Activated T-cell treated with anti-CD3 and anti-CD28 coated beads, Interleukin-2, amount 50 U/mL, for 4 hours (primary cell): ENCODE data around the gene CNPPD1. TPM values are rescaled to one million over a fixed set of nuclear protein-coding genes. Genes with fewer than 3 reads are reported as not detected.
A peak's percentile ranks its signal among the peaks of the same experiment; 100 is the strongest.
"Not testable (repeated sequence)": the region's sequence is repeated elsewhere in the genome, so short reads cannot be mapped to it uniquely, and the experiment has no call there.

Experiments used
- ATAC-seq, 2 donors: fragments of 200-7000 bp; cut with Tn5 transposase; one replicate each; pipeline ENCODE4 v1.10.0; 2021
- DNase-seq: peaks from one replicate; pipeline ENCODE4 v3.0.0-alpha.2; 2020
- H3K27me3 Mint-ChIP-seq: one replicate; pipeline ENCODE4 v1.8.0; 2021; ENCODE audit warnings: low read depth, mixed read lengths
- H3K36me3 Mint-ChIP-seq: one replicate; pipeline ENCODE4 v1.8.0; 2022; ENCODE audit warnings: mixed read lengths; ENCODE audit not compliant: insufficient read depth
- H3K4me1 Mint-ChIP-seq: one replicate; pipeline ENCODE4 v1.8.0; 2021; ENCODE audit warnings: low read depth, mixed read lengths
- H3K4me3 Mint-ChIP-seq: one replicate; pipeline ENCODE4 v1.8.0; 2021; ENCODE audit warnings: mild to moderate bottlenecking, moderate library complexity, mixed read lengths
- H3K9me3 Mint-ChIP-seq: one replicate; pipeline ENCODE4 v1.8.0; 2021; ENCODE audit warnings: mixed read lengths
- total RNA-seq, 3 donors: library from RNA; stranded (reverse); gene quantifications; one replicate each; pipeline ENCODE4 v1.2.1, GENCODE V29; 2021

CNPPD1 gene
- total RNA-seq, 3 donors from 2014 or later = 66.8 to 78.9 (median 72.7) TPM

DNA sequence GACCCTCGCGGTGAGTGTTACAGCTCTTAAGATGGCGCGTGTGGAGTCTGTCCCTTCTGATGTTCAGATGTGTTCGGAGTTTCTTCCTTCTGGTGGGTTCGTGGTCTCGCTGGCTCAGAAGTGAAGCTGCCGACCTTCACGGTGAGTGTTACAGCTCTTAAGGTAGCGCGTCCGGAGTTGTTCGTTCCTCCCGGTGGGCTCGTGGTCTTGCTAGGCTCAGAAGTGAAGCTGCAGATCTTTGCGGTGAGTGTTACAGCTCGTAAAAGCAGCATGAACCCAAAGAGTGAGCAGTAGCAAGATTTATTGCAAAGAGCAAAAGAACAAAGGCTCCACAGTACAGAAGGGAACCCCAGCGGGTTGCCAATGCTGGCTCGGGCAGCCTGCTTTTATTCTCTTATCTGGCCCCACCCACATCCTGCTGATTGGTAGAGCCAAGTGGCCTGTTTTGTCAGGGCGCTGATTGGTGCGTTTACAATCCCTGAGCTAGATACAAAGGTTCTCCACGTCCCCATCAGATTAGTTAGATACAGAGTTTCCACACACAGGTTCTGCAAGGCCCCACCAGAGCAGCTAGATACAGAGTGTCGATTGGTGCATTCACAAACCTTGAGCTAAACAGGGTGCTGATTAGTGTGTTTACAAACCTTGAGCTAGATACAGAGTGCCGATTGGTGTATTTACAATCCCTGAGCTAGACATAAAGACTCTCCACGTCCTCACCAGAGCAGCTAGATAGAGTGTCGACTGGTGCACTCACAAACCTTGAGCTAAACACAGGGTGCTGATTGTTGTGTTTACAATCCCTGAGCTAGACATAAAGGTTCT, 24.0 kb upstream of the CNPPD1 start:
- peak overlapping the region; percentile 73 for H3K4me3 Mint-ChIP-seq
- not testable (repeated sequence) for H3K36me3 Mint-ChIP-seq, H3K27me3 Mint-ChIP-seq, DNase-seq, H3K9me3 Mint-ChIP-seq
- H3K4me1 Mint-ChIP-seq = peaks cover 12% of the 10 kb centered on the region
- ATAC-seq = peak in 1 of 2 donors; percentile 18

DNA sequence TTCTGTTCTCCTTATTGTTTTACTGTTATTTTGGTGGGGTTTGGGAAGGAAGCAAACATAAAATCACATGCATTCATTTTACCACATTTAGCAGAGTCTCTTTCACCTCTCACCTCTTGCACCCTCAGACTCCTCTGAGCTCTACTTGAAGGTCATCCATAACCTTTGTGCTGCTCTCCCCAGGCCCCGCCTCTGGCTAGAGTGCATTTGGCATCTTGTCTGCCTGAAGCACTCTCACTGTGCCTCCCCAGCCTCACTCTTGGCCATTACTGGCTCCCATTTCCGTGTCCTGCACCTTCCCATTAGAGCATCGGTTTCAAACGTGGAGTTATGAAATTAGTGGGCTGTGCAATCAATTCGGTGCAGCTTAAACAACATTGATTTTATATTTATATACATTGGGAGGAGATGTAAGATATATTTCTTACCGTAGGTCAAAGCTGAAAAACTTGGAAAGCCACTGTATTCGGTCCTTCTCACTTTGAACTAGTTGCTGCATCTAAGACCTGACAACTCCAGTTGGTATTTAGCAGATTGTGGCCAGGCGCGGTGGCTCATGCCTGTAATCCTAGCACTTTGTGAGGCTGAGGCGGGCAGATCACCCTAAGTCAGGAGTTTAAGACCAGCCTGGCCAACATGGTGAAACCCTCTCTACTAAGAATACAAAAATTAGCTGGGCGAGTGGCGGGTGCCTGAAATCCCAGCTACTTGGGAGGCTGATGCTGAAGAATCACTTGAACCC, 22.9 kb upstream of the CNPPD1 start:
- no peaks in the 10 kb centered on the region for H3K27me3 Mint-ChIP-seq
- no peaks in the 10 kb centered on the region for H3K36me3 Mint-ChIP-seq
- H3K9me3 Mint-ChIP-seq = no peaks in the 10 kb centered on the region
- no peak for DNase-seq
- peaks cover 12% of the 10 kb centered on the region for H3K4me1 Mint-ChIP-seq
- ATAC-seq = no peak
- no peak overlapping the region for H3K4me3 Mint-ChIP-seq

DNA sequence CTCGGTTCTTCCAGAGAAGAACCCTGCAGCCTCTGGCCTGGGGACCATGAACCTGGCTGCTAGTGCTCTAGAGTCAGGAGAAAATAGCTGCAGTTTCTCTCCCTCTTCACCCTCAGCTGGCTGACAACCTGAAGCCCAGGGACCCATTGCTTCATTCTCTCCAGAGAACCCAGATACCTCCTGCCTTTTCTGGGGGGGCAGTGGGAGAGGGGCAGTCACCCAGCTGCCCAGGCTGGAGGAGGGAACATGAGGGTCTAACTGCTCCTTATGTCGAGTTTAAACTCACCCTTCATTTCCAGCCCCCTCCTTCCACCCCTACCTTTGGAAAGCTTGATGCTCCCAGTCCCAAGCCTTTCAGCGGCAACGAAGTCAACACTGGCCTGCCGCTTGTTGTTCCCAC, 22.2 kb upstream of the CNPPD1 start:
- Mint-ChIP-seq H3K27me3 (no peaks in the 10 kb centered on the region), H3K9me3 (no peaks in the 10 kb centered on the region), H3K36me3 (no peaks in the 10 kb centered on the region), H3K4me3 (no peak overlapping the region), H3K4me1 (peaks cover 12% of the 10 kb centered on the region)
- DNase-seq (no peak), ATAC-seq (no peak)

DNA sequence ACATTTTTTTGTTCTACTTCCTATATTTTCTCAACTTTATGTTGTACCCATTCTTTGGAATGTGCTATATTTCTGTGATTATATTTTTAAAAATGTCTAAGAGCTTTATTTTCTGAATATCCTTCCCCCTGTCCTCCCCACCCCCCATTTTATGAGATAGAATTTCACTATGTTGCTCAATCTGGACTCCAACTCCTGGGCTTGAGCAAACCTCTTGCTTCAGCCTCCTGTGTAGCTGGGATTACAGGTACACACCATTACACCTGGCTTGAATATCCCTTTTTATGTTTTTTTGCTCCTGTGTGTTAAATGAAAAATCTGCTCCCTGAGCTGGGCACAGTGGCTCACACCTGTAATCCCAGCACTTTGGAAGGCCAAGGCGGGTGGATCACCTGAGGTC, 20.7 kb upstream of the CNPPD1 start:
- Mint-ChIP-seq H3K27me3 (no peaks in the 10 kb centered on the region), H3K4me3 (no peak overlapping the region), H3K4me1 (peaks cover 12% of the 10 kb centered on the region), H3K36me3 (no peaks in the 10 kb centered on the region), H3K9me3 (no peaks in the 10 kb centered on the region)
- DNase-seq = no peak
- no peak for ATAC-seq

DNA sequence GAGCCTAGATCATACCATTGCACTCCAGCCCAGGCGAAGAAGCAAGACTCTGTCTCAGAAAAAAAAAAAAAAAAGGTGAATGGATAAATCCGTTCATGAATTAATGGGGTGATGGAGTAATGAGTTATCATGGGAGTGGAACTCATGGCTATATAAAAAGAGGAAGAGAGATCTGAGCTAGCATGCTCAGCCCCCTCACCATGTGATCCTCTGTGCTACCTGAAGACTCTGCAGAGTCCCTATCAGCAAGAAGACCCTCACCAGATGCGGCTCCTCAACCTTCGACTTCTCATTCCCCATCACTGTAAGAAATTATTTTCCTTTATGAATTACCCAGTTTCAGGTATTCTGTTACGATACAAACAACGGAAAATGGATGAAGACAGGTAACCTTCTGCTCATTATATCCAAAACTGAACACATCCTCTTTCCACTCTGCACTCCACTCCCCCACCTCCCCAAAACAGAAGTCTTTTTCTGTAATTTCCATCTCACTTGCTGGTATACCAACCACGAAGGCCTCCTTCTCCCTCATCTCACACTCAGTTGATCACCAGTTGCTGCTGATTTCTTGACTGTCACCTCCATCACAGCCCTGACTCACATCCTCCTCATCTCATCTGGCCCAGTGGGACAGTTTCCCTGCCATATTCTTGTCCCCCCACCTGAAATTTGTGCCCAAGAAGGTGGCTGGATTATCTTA, 10.2 kb upstream of the CNPPD1 start:
- Mint-ChIP-seq H3K4me1 (peaks cover 13% of the 10 kb centered on the region), H3K9me3 (no peaks in the 10 kb centered on the region), H3K27me3 (no peaks in the 10 kb centered on the region), H3K4me3 (no peak overlapping the region), H3K36me3 (peaks cover 12% of the 10 kb centered on the region)
- ATAC-seq = peak; percentile 55 to 89
- DNase-seq = no peak

DNA sequence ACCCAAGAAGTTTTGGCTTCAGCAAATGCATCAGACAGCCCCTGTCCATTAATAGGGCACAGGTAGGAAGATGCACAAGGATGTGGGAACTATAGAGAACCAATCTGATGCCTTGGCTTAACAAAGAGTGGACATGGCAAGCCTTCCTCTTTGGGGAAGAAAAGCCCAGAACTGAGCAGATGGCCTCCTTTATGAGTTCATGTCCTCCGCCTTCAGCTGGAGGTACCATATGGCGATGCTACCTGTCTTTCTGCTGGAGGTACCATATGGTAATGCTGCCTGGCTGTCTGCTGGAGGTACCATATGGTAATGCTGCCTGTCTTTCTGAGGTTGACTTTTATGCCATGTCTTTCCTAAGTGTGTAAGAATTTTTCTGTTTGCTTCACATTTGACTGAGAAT, 7.4 kb upstream of the CNPPD1 start:
- no peak overlapping the region for H3K4me3 Mint-ChIP-seq
- no peaks in the 10 kb centered on the region for H3K9me3 Mint-ChIP-seq
- no peaks in the 10 kb centered on the region for H3K27me3 Mint-ChIP-seq
- no peak for DNase-seq
- peaks cover 36% of the 10 kb centered on the region for H3K4me1 Mint-ChIP-seq
- peaks cover 23% of the 10 kb centered on the region for H3K36me3 Mint-ChIP-seq
- ATAC-seq = no peak

DNA sequence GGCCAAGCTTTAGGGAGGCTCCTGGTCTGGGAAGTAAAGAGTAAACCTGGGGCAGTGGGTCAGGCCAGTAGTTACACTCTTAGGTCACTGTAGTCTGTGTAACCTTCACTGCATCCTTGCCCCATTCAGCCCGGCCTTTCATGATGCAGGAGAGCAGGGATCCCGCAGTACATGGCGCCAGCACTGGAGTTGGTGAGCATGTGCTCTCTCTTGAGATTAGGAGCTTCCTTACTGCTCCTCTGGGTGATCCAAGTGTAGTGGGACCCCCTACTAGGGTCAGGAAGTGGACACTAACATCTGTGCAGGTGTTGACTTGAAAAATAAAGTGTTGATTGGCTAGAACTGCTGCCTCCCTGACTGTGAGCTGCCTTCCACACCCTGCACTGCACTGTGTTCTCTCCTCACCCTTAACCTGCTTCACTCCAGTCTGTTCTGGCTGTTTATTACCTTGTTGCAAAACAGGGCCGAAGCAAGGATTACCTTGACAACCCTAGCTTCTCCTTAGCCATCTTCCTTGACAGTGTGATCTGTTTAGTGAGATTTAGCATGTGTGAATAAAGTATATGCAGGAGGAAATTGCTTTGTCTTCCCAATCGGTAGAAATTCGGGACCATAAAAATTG, 6.5 kb upstream of the CNPPD1 start:
- ATAC-seq (no peak), DNase-seq (no peak)
- H3K36me3 Mint-ChIP-seq = peaks cover 23% of the 10 kb centered on the region
- no peak overlapping the region for H3K4me3 Mint-ChIP-seq
- peaks cover 41% of the 10 kb centered on the region for H3K4me1 Mint-ChIP-seq
- no peaks in the 10 kb centered on the region for H3K27me3 Mint-ChIP-seq
- no peaks in the 10 kb centered on the region for H3K9me3 Mint-ChIP-seq

- ATAC-seq (no peak), DNase-seq (no peak)
- Mint-ChIP-seq H3K27me3 (no peaks in the 10 kb centered on the region), H3K4me1 (peaks cover 43% of the 10 kb centered on the region), H3K36me3 (peaks cover 23% of the 10 kb centered on the region), H3K9me3 (no peaks in the 10 kb centered on the region), H3K4me3 (no peak overlapping the region)
Measured at GRCh38 chr2:219182331-219183150, 5.8 kb upstream of the CNPPD1 start.

GRCh38 chr2:219181531-219181930, 4.8 kb upstream of the CNPPD1 start:
- DNase-seq = no peak
- peaks cover 41% of the 10 kb centered on the region for H3K4me1 Mint-ChIP-seq
- no peak overlapping the region for H3K4me3 Mint-ChIP-seq
- no peak for ATAC-seq
- H3K36me3 Mint-ChIP-seq = peaks cover 19% of the 10 kb centered on the region
- H3K9me3 Mint-ChIP-seq = no peaks in the 10 kb centered on the region
- H3K27me3 Mint-ChIP-seq = no peaks in the 10 kb centered on the region

GRCh38 chr2:219180961-219181360, 4.2 kb upstream of the CNPPD1 start:
- no peaks in the 10 kb centered on the region for H3K27me3 Mint-ChIP-seq
- ATAC-seq = no peak
- no peak overlapping the region for H3K4me3 Mint-ChIP-seq
- DNase-seq = no peak
- peaks cover 43% of the 10 kb centered on the region for H3K4me1 Mint-ChIP-seq
- H3K36me3 Mint-ChIP-seq = peaks cover 19% of the 10 kb centered on the region
- H3K9me3 Mint-ChIP-seq = no peaks in the 10 kb centered on the region

GRCh38 chr2:219179601-219180465, 3.1 kb upstream of the CNPPD1 start:
- DNase-seq (no peak), ATAC-seq (no peak)
- H3K36me3 Mint-ChIP-seq = peaks cover 17% of the 10 kb centered on the region

GRCh38 chr2:219178377-219179175, 1.9 kb upstream of the CNPPD1 start:
- H3K36me3 Mint-ChIP-seq = peaks cover 26% of the 10 kb centered on the region
- no peaks in the 10 kb centered on the region for H3K9me3 Mint-ChIP-seq
- no peaks in the 10 kb centered on the region for H3K27me3 Mint-ChIP-seq
- H3K4me1 Mint-ChIP-seq = peaks cover 65% of the 10 kb centered on the region
- DNase-seq = peak; percentile 17
- ATAC-seq = peak; percentile 2 to 7
- peak overlapping the region; percentile 84 for H3K4me3 Mint-ChIP-seq

More at GRCh38 chr2:219179601-219180465, 3.1 kb upstream of the CNPPD1 start:
- H3K27me3 Mint-ChIP-seq = no peaks in the 10 kb centered on the region
- no peaks in the 10 kb centered on the region for H3K9me3 Mint-ChIP-seq
- peak overlapping the region; percentile 84 for H3K4me3 Mint-ChIP-seq
- peaks cover 53% of the 10 kb centered on the region for H3K4me1 Mint-ChIP-seq
